Neutrophil (primary cell): ENCODE data around the gene MTOR.
A peak's percentile ranks its signal among the peaks of the same experiment; 100 is the strongest.
"Not testable (repeated sequence)": the region's sequence is repeated elsewhere in the genome, so short reads cannot be mapped to it uniquely, and the experiment has no call there.

Experiments used
- H3K27ac ChIP-seq: fragments of 200-600 bp; sonication (generic); 2 replicates; pipeline ENCODE4 v1.5.1; 2016; ENCODE audit warnings: mild to moderate bottlenecking, moderate library complexity
- H3K27me3 ChIP-seq: fragments of 200-600 bp; sonication (generic); 2 replicates; pipeline ENCODE4 v1.6.0; 2016; ENCODE audit warnings: mild to moderate bottlenecking
- H3K36me3 ChIP-seq: fragments of 200-600 bp; sonication (generic); 2 replicates; pipeline ENCODE4 v1.5.1; 2017
- H3K4me1 ChIP-seq, 2 experiments: fragments of 200-600 bp in 1 of 2; sonication (generic) in 1 of 2; 1 replicate in 1 of 2; 2 replicates in 1 of 2; pipeline versions ENCODE4 v1.5.1 to v1.6.1; 2013 to 2016; ENCODE audit warnings: low read depth in 1 of 2, low read length in 1 of 2, mild to moderate bottlenecking in 1 of 2, moderate library complexity in 1 of 2; ENCODE audit not compliant: control insufficient read depth in 1 of 2, insufficient read depth in 1 of 2
- H3K4me3 ChIP-seq, 2 experiments: fragments of 200-600 bp in 1 of 2; sonication (generic) in 1 of 2; 1 replicate in 1 of 2; 2 replicates in 1 of 2; pipeline ENCODE4 v1.5.1; 2013 to 2016; ENCODE audit warnings: low read depth in 1 of 2, low read length in 1 of 2, mild to moderate bottlenecking in 1 of 2, moderate library complexity in 1 of 2
- H3K9me3 ChIP-seq: fragments of 200-600 bp; sonication (generic); 2 replicates; pipeline ENCODE4 v1.5.1; 2016
- TF ChIP-seq, protein P1 (sequence below): fragments of 200-600 bp; sonication (generic); IDR thresholded peaks from 2 replicates; pipeline ENCODE4 v1.5.1; 2016; ENCODE audit warnings: antibody characterized with exemption

The MTOR gene

DNA sequence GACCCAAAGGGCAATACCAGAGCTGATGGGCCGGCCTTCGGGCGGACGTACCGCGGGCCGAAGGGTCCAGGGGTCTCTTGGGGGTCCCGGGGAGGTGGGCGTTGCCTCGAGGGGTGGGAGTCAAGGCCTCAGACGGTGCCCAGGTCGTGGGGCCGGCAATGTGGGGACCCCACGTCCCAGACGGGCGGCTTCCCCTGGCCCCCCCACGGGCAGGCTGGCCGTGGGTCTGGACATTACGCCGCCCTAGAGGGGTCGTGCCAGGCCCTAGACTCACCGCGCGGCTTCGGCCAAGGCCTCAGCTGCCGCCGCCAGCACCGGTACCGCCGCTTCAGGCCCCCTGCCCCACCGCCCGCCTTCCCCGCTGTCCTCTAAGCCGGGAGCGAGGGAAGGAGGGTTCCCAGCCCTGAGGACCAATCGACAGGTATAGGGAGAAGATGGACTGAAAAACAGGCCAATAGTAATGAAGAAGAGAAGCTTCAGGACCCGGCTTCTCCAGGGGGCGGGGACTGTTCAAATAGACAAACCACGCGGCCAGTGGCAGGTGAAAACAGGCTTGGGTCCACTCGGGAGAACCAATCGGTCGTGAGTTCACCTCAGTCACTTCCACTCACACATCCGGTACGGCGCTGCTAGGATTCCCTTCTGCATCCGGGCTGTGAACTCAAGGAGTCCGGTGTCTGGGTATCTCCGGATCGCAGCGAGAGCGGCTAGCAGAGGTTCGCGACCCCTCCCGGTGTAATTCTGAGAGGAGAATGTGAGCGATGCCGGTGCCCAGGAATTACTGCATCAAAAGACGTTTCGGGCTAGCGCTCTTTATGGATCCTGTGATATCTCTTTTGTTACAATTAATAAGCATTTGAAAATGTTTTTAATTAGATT, at the start of gene MTOR:
TSS of gene MTOR (minus strand) at position 381 of the 879 bp plus-strand sequence. CDS start 3,142 bp downstream, outside the sequence.
- H3K4me3 ChIP-seq: peak within 1 kb of the TSS; percentile 84 to 100
- TF ChIP-seq, protein P1, sequence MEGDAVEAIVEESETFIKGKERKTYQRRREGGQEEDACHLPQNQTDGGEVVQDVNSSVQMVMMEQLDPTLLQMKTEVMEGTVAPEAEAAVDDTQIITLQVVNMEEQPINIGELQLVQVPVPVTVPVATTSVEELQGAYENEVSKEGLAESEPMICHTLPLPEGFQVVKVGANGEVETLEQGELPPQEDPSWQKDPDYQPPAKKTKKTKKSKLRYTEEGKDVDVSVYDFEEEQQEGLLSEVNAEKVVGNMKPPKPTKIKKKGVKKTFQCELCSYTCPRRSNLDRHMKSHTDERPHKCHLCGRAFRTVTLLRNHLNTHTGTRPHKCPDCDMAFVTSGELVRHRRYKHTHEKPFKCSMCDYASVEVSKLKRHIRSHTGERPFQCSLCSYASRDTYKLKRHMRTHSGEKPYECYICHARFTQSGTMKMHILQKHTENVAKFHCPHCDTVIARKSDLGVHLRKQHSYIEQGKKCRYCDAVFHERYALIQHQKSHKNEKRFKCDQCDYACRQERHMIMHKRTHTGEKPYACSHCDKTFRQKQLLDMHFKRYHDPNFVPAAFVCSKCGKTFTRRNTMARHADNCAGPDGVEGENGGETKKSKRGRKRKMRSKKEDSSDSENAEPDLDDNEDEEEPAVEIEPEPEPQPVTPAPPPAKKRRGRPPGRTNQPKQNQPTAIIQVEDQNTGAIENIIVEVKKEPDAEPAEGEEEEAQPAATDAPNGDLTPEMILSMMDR: no peak
- H3K36me3 ChIP-seq: peaks cover 22% of the 10 kb centered on the region
- no peaks in the 10 kb centered on the region for H3K9me3 ChIP-seq
- peaks cover 13% of the 10 kb centered on the region for H3K27me3 ChIP-seq
- peaks cover 13 to 15% of the 10 kb centered on the region in 2 experiments for H3K4me1 ChIP-seq
- peak within 1 kb of the TSS; percentile 80 for H3K27ac ChIP-seq

GRCh38 chr1:11309385-11309784, 47.0 kb upstream of the MTOR start:
- H3K9me3 ChIP-seq: no peaks in the 10 kb centered on the region
- TF ChIP-seq, protein P1: no peak
- no peaks in the 10 kb centered on the region for H3K36me3 ChIP-seq
- H3K4me3 ChIP-seq: no peak overlapping the region
- no peaks in the 10 kb centered on the region for H3K4me1 ChIP-seq
- peaks cover 18% of the 10 kb centered on the region for H3K27me3 ChIP-seq
- H3K27ac ChIP-seq: no peak overlapping the region

- Histone ChIP-seq H3K4me3 (no peak overlapping the region), H3K4me1 (no peaks in the 10 kb centered on the region), H3K9me3 (no peaks in the 10 kb centered on the region), H3K36me3 (no peaks in the 10 kb centered on the region), H3K27me3 (peaks cover 18% of the 10 kb centered on the region), H3K27ac (no peak overlapping the region)
- TF ChIP-seq, protein P1: no peak
Measured at GRCh38 chr1:11308699-11309224, 46.4 kb upstream of the MTOR start.

DNA sequence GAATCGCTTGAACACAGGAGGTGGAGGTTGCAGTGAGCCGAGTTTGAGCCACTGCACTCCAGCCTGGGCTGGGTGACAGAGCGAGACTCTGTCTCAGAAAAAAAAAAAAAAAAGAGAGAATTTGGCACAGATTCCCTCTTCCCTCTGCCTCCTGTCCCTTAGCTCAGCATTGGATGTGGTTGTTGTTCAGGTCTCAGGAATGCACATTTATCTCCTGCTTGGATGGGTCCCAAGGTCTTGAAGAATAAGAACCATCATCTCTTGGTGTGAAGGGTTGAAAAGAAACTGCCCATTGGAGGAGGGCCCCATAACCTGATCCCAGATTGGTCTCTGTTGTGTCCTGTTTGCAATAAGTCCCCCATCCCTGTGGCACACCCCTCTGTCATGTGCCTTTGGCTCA, 45.5 kb upstream of the MTOR start:
- no peaks in the 10 kb centered on the region for H3K36me3 ChIP-seq
- H3K4me3 ChIP-seq: no peak overlapping the region
- no peaks in the 10 kb centered on the region for H3K4me1 ChIP-seq
- no peak overlapping the region for H3K27ac ChIP-seq
- TF ChIP-seq, protein P1: no peak
- H3K9me3 ChIP-seq: no peaks in the 10 kb centered on the region
- H3K27me3 ChIP-seq: peaks cover 18% of the 10 kb centered on the region

DNA sequence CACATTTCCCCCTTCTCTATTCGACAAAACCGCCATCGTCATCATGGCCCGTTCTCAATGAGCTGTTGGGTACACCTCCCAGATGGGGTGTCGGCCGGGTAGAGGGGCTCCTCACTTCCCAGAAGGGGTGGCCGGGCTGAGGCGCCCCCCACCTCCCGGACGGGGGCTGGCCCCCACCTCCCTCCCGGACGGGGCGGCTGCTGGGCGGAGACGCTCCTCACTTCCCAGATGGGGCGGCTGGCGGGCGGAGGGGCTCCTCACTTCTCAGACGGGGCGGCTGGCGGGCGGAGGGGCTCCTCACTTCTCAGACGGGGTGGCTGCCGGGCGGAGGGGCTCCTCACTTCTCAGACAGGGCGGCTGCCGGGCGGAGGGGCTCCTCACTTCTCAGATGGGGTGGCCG, 43.2 kb upstream of the MTOR start:
- not testable (repeated sequence) for H3K9me3 ChIP-seq, H3K4me1 ChIP-seq, H3K36me3 ChIP-seq, H3K27me3 ChIP-seq, H3K4me3 ChIP-seq, H3K27ac ChIP-seq

GRCh38 chr1:11302366-11302765, 40.0 kb upstream of the MTOR start:
- no peaks in the 10 kb centered on the region for H3K9me3 ChIP-seq
- no peaks in the 10 kb centered on the region for H3K36me3 ChIP-seq
- H3K27me3 ChIP-seq: no peaks in the 10 kb centered on the region
- no peaks in the 10 kb centered on the region for H3K4me1 ChIP-seq
- H3K27ac ChIP-seq: no peak overlapping the region
- TF ChIP-seq, protein P1: no peak
- H3K4me3 ChIP-seq: no peak overlapping the region
